Activated CD4-positive, alpha-beta T cell treated with anti-CD3 and anti-CD28 coated beads, Interleukin-2, amount 10 ng/mL, durations not matched to agents 7 days and 5 days (primary cell): ENCODE data around the gene CTCFL. TPM values are rescaled to one million over a fixed set of nuclear protein-coding genes. Genes with fewer than 3 reads are reported as not detected.

Experiments
- CTCF ChIA-PET: fragments of 350-600 bp; sonication (Branson Sonifier 250); formaldehyde crosslinking; loops from one replicate; lab custom pipeline; 2021; ENCODE audit warnings: antibody characterized with exemption; lab: Charles Lee
- POLR2A ChIA-PET: fragments of 350-600 bp; sonication (Branson Sonifier 250); formaldehyde crosslinking; loops from one replicate; lab custom pipeline; 2021; ENCODE audit warnings: antibody characterized with exemption; lab: Charles Lee
- DNase-seq: peaks from one replicate; pipeline ENCODE4 v3.0.0-alpha.2; 2020
- H3K27ac Mint-ChIP-seq: one replicate; pipeline ENCODE4 v1.8.0; 2021; ENCODE audit warnings: mild to moderate bottlenecking, moderate library complexity, mixed read lengths
- H3K27me3 Mint-ChIP-seq: one replicate; pipeline ENCODE4 v1.8.0; 2021; ENCODE audit warnings: mixed read lengths
- H3K36me3 Mint-ChIP-seq: one replicate; pipeline ENCODE4 v1.8.0; 2021; ENCODE audit warnings: low read depth, mixed read lengths
- H3K4me1 Mint-ChIP-seq: one replicate; pipeline ENCODE4 v1.8.0; 2021; ENCODE audit warnings: mixed read lengths
- H3K4me3 Mint-ChIP-seq: one replicate; pipeline ENCODE4 v1.8.0; 2021; ENCODE audit warnings: mild to moderate bottlenecking, moderate library complexity, mixed read lengths
- H3K9me3 Mint-ChIP-seq: one replicate; pipeline ENCODE4 v1.8.0; 2021; ENCODE audit warnings: mixed read lengths
- total RNA-seq, 2 experiments: library from RNA; stranded (reverse); gene quantifications; one replicate each; pipeline ENCODE4 v1.2.3, GENCODE V29; 2021

CTCFL gene
- total RNA-seq, 2 experiments from 2014 or later: not detected

GRCh38 chr20:57465943-57466342 is 59.0 kb downstream of the CTCFL start:
- POLR2A ChIA-PET: no interaction called here
- Mint-ChIP-seq H3K4me1 (peaks cover 13% of the 10 kb centered on the region), H3K9me3 (no peaks in the 10 kb centered on the region), H3K27me3 (no peaks in the 10 kb centered on the region), H3K27ac (no peak overlapping the region), H3K4me3 (no peak overlapping the region), H3K36me3 (no peaks in the 10 kb centered on the region)
- CTCF ChIA-PET: interaction anchor here (1.4 kb wide), 1 partner anchor 134 kb away, joined by 3 read pairs; no protein-coding TSS in a partner anchor
- no peak for DNase-seq

DNA sequence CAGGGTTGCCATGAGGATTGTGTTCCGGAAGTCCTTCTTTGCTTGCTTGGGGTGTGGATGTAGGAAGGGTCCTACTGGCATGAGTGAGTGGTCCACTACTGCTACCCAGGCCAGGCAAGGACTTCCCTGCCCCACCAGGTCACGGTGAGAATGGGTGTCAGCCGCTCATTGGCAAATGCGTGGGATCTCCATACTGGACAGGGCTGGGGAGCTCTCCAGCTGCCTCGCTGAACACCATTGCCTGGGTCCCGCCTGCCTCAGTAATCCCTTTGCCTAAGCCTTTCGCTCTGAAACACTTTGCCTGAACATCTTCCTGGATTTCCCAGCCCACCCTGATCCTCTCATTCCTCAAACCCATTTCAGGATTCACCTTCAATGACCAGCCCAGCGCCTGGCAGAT is 59.5 kb downstream of the CTCFL start:
- no peak overlapping the region for H3K27ac Mint-ChIP-seq
- H3K27me3 Mint-ChIP-seq: no peaks in the 10 kb centered on the region
- no peak for DNase-seq
- CTCF ChIA-PET: interaction anchor here (1.4 kb wide), 1 partner anchor 133 kb away, joined by 3 read pairs; no protein-coding TSS in a partner anchor
- no peak overlapping the region for H3K4me3 Mint-ChIP-seq
- H3K9me3 Mint-ChIP-seq: no peaks in the 10 kb centered on the region
- H3K4me1 Mint-ChIP-seq: peaks cover 13% of the 10 kb centered on the region
- H3K36me3 Mint-ChIP-seq: no peaks in the 10 kb centered on the region
- POLR2A ChIA-PET: no interaction called here

- Mint-ChIP-seq H3K4me3 (no peak overlapping the region), H3K27me3 (no peaks in the 10 kb centered on the region), H3K4me1 (peaks cover 13% of the 10 kb centered on the region), H3K27ac (peak overlapping the region; percentile 16), H3K36me3 (no peaks in the 10 kb centered on the region), H3K9me3 (no peaks in the 10 kb centered on the region)
- no peak for DNase-seq
- CTCF ChIA-PET: interaction anchor here (1.4 kb wide), 1 partner anchor 132 kb away, joined by 3 read pairs; no protein-coding TSS in a partner anchor
- POLR2A ChIA-PET: no interaction called here
Measured at GRCh38 chr20:57464642-57465211, 60.2 kb downstream of the CTCFL start.

DNA sequence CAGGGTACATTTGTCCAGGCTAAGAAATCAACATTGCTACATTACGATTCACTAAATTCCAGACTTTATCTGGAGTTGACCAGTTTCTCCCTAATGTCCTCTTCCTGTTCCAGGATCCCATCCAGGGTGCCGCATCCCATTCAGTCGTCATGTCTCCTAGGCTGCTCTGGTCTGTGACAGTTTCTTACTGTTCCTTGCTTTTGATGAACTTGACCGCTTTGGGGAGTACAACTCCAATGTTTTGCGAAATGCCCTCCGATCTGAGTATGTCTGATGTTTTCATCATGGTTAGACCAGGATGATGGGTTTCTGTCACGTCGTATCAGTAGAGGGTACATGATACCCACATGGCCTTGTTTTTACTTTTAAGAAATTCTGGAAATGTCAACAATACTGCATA is 62.2 kb downstream of the CTCFL start:
- no peaks in the 10 kb centered on the region for H3K9me3 Mint-ChIP-seq
- H3K4me1 Mint-ChIP-seq: peaks cover 13% of the 10 kb centered on the region
- H3K27ac Mint-ChIP-seq: peak overlapping the region; percentile 22
- no peak overlapping the region for H3K4me3 Mint-ChIP-seq
- H3K27me3 Mint-ChIP-seq: no peaks in the 10 kb centered on the region
- DNase-seq: no peak
- ChIA-PET CTCF (no interaction called here), POLR2A (no interaction called here)
- H3K36me3 Mint-ChIP-seq: no peaks in the 10 kb centered on the region

GRCh38 chr20:57461726-57462125 is 63.2 kb downstream of the CTCFL start:
- DNase-seq: no peak
- CTCF ChIA-PET: no interaction called here
- Mint-ChIP-seq H3K27me3 (no peaks in the 10 kb centered on the region), H3K4me1 (peaks cover 13% of the 10 kb centered on the region), H3K27ac (no peak overlapping the region), H3K36me3 (no peaks in the 10 kb centered on the region), H3K9me3 (no peaks in the 10 kb centered on the region), H3K4me3 (no peak overlapping the region)
- POLR2A ChIA-PET: no interaction called here

GRCh38 chr20:57460781-57461465 is 64.0 kb downstream of the CTCFL start:
- DNase-seq: no peak
- Mint-ChIP-seq H3K27ac (no peak overlapping the region), H3K4me3 (no peak overlapping the region), H3K36me3 (no peaks in the 10 kb centered on the region), H3K27me3 (no peaks in the 10 kb centered on the region), H3K4me1 (peaks cover 13% of the 10 kb centered on the region), H3K9me3 (no peaks in the 10 kb centered on the region)
- ChIA-PET CTCF (no interaction called here), POLR2A (no interaction called here)

DNA sequence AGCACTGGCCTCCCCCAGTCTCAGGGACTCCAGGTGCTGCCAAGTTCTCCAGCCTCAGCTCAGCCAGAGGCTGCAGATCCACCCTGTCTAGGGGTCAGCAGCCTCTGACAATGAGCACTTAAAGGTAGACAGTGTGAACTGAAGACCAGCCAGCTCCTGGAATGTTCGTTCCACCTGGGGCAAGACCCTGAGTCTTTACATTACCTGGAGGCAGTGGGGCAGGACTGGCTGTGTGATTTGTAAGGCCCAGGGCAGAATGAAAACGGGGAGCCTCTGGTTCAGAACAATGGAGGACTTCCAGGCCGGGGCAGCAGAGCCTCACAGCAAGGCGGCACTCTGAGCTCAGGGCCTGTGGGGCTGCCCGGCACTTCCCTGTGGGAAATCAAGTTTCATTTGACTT is 65.0 kb downstream of the CTCFL start:
- H3K27ac Mint-ChIP-seq: no peak overlapping the region
- H3K9me3 Mint-ChIP-seq: no peaks in the 10 kb centered on the region
- ChIA-PET POLR2A (no interaction called here), CTCF (no interaction called here)
- H3K4me1 Mint-ChIP-seq: peaks cover 13% of the 10 kb centered on the region
- no peak overlapping the region for H3K4me3 Mint-ChIP-seq
- no peaks in the 10 kb centered on the region for H3K36me3 Mint-ChIP-seq
- H3K27me3 Mint-ChIP-seq: no peaks in the 10 kb centered on the region
- no peak for DNase-seq

- Mint-ChIP-seq H3K27me3 (no peaks in the 10 kb centered on the region), H3K9me3 (no peaks in the 10 kb centered on the region), H3K4me1 (peaks cover 9% of the 10 kb centered on the region), H3K4me3 (no peak overlapping the region), H3K36me3 (no peaks in the 10 kb centered on the region), H3K27ac (no peak overlapping the region)
- POLR2A ChIA-PET: no interaction called here
- DNase-seq: no peak
- CTCF ChIA-PET: interaction anchor here (0.7 kb wide), 1 partner anchor 11 kb away, joined by 3 read pairs; no protein-coding TSS in a partner anchor
Measured at GRCh38 chr20:57459278-57459677, 65.7 kb downstream of the CTCFL start.

- peaks cover 4% of the 10 kb centered on the region for H3K4me1 Mint-ChIP-seq
- DNase-seq: no peak
- no peaks in the 10 kb centered on the region for H3K36me3 Mint-ChIP-seq
- ChIA-PET POLR2A (no interaction called here), CTCF (interaction anchor here (0.6 to 1.3 kb wide), 3 partner anchors 10 to 1193 kb away, joined by 3 read pairs; no protein-coding TSS in a partner anchor)
- H3K27me3 Mint-ChIP-seq: no peaks in the 10 kb centered on the region
- no peak overlapping the region for H3K27ac Mint-ChIP-seq
- no peak overlapping the region for H3K4me3 Mint-ChIP-seq
- no peaks in the 10 kb centered on the region for H3K9me3 Mint-ChIP-seq
Measured at GRCh38 chr20:57458400-57459160, 66.4 kb downstream of the CTCFL start.

GRCh38 chr20:57457243-57458095 is 67.5 kb downstream of the CTCFL start:
- H3K9me3 Mint-ChIP-seq: no peaks in the 10 kb centered on the region
- peaks cover 5% of the 10 kb centered on the region for H3K4me1 Mint-ChIP-seq
- no peaks in the 10 kb centered on the region for H3K27me3 Mint-ChIP-seq
- DNase-seq: no peak
- POLR2A ChIA-PET: no interaction called here
- no peak overlapping the region for H3K27ac Mint-ChIP-seq
- CTCF ChIA-PET: interaction anchor here (0.6 to 1.3 kb wide), 2 partner anchors 20 to 1194 kb away, joined by 3 read pairs; no protein-coding TSS in a partner anchor
- H3K4me3 Mint-ChIP-seq: no peak overlapping the region
- no peaks in the 10 kb centered on the region for H3K36me3 Mint-ChIP-seq

GRCh38 chr20:57456116-57456515 is 68.8 kb downstream of the CTCFL start:
- Mint-ChIP-seq H3K27me3 (no peaks in the 10 kb centered on the region), H3K27ac (no peak overlapping the region), H3K4me1 (peaks cover 18% of the 10 kb centered on the region), H3K36me3 (no peaks in the 10 kb centered on the region), H3K4me3 (no peak overlapping the region), H3K9me3 (no peaks in the 10 kb centered on the region)
- ChIA-PET CTCF (interaction anchor here (1.6 kb wide), 1 partner anchor 17 kb away, joined by 8 read pairs; no protein-coding TSS in a partner anchor), POLR2A (no interaction called here)
- DNase-seq: no peak

DNA sequence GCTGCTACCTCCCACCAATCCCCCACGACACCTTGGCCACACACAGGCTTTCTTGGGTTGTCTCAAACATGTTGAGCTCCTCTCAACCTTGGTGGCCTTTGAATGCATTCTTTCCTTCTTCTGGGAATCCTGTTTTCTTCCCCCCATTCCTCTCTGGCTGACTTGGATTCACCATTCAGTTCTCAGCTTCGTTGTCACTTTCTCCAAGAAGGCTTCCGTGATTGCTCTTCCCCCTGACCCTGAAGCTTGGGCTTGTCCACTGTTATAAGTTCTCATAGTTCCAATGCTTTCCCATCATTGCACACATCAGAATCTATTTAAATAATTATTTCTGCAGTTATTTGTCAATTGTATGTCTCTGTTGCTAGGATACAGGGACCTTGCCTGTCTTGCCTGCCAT is 69.6 kb downstream of the CTCFL start:
- no peak for DNase-seq
- no peak overlapping the region for H3K4me3 Mint-ChIP-seq
- no peak overlapping the region for H3K27ac Mint-ChIP-seq
- H3K36me3 Mint-ChIP-seq: no peaks in the 10 kb centered on the region
- no peaks in the 10 kb centered on the region for H3K27me3 Mint-ChIP-seq
- ChIA-PET CTCF (interaction anchor here (1.0 to 1.6 kb wide), 2 partner anchors 18 to 65 kb away, joined by 3 to 8 read pairs; no protein-coding TSS in a partner anchor), POLR2A (no interaction called here)
- peaks cover 24% of the 10 kb centered on the region for H3K4me1 Mint-ChIP-seq
- no peaks in the 10 kb centered on the region for H3K9me3 Mint-ChIP-seq
